ENCODE results near the gene ELL2.

Gene ELL2

DNA sequence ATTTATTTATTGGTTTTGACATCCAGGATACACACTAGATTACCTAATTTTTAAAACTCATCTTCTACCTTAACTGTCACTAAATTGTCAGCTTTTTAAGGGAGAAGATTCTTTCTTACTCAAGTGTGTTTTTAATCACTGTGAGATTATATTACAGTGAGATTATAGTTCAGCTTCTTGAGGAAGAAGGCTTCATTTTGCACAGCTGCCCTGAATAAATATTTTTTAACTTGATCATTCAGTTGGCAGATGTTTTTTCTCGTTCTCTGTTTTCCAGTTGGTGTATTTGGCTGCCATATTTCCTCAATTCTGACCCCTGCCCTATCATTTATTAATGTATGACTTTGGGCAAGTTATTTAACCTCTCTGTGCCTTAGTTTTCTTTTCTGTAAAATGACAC lies 15.0 kb upstream of the ELL2 start:
- DNase-seq: no peak

DNA sequence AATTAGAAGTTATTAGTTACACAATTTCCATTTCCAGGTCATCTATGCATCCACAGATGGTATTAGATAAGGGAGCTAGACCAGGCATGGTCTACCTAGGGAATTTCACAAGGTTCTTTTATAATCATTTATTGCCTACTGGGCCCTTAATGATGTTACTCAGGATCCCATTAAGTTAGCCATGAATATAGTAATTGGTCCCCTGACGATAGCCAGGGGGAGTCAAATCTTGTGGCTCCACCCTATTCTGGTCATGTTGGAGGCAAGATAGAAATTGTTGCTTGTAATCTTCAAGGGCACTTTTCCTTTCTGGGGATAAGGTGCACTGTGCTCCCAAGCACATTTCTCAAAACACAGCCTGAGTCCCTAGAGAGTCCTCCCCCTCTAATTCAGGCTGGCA lies 14.1 kb upstream of the ELL2 start:
- DNase-seq: no peak

DNA sequence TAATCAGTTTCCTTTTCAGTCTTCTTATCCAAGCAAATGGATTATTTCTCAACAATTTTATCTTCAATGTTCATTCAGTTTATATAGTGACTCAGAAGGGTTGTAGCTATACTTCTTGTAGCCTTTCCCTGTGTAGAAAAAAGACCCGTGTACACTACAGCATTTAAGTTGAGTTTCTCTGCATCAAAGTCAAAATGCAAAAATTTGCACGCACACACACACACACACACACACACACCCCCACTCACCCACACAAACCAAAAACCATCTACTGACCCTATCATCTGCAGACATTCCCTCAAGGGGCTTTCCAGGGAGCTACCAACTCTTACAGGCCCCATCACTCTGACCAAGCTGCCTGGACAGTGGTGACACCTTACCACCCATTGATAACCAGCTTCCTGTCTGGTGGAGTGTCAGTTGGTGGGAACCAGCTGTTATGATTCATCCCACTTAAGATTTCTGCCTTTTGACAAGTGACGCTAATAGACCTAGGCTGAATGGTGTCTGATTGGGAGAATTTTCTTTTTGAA lies 12.2 kb upstream of the ELL2 start:
- no peak for DNase-seq

DNA sequence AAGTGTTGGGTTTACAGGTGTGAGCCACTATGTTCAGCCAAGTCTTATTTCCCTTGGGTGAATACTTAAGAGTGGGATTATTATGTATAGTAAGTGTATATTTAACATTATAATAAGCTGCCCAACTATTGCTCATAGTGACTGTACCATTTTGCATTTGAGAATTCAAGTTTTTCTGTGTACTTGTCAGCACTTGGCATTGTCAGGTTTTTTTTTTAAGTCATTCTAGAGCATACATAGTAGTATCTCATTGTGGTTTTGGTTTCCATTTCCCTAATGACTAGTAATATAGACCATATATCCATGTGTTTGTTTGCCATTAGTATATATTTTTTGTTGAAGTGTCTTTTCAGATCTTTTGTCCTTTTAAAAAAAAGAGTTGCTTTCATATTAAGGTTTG lies 10.5 kb upstream of the ELL2 start:
- DNase-seq: no peak

DNA sequence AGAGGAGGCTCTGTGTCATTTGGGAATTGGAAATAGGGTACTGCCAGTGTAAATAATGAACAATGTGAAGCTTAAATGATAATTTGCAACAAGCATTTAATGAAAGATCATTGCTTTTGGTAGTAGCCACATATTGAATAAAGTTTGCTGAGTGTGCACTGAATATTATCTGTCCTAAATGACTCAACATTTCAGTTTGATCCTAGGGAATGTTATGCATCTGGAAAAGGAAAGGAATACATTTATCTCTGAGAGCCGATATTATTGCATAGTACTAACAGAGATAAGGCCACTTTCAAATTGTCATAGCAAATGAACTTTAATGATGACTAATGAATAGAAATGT lies 8.7 kb upstream of the ELL2 start:
- DNase-seq: no peak

DNA sequence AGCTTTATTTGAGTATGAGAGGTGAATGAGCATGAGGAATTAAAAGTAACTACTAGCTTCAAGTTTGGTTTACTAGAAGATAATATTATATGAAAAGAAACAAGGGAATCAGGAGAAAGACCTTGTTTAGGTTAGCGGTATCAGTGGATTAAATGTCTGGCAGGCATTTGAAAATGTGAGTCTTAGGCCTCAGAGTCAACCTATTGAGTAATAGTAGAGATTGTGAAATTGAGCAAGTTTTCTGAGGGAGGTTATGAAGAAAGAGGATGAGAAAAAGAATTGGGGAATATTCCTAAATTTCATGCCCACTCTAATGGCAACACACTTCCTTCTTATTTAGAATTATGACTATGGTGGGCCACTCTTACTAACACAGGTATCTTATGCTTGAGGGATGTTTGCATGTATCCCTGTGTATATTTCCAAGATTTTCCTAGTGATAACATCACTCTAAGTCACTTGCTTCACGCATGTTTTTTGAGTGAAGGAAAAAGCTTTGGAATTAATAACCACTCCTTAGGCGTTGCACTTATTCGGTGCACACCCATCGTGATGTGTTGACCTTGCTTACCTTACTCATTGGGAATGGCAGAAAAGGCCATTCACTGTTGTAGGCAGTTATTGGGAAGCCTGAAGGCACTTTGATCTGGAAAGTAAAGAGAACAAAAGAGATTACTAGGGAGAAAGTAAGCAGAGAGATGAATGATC lies 8.2 kb upstream of the ELL2 start:
- no peak for DNase-seq

DNA sequence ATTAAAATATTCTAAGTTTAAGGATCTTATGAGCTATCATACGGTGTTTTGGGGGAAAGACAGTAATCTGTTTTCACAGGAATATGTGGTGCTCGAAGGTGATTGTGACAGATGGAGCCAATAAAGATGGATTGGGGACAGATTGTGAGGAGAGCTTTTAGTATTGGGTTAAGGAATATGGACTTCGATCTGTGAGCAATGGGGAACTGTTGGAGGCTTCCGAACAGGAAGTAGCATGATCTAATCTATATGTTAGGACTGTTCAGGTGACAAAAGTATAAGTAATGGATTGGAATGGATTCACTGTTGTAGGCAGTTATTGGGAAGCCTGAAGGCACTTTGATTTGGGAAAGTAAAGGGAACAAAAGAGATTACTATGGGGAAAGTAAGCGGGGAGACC lies 7.4 kb upstream of the ELL2 start:
- no peak for DNase-seq

DNA sequence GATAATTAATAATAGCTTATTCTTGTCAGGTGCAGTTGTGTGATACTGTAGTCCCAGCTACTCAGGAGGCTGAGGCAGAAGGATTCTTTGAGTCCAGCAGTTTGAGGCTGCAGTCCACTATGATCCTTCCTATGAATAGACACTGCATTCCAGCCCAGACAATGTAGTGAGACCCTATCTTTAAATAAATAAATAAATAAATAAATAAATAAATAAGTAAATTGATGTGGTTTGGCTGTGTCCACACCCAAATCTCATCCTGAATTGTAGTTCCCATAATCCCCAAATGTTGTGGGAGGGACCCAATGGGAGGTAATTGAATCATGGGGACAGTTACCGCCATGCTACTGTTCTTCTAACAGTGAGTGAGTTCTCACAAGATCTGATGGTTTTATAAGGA lies 5.6 kb upstream of the ELL2 start:
- no peak for DNase-seq

DNA sequence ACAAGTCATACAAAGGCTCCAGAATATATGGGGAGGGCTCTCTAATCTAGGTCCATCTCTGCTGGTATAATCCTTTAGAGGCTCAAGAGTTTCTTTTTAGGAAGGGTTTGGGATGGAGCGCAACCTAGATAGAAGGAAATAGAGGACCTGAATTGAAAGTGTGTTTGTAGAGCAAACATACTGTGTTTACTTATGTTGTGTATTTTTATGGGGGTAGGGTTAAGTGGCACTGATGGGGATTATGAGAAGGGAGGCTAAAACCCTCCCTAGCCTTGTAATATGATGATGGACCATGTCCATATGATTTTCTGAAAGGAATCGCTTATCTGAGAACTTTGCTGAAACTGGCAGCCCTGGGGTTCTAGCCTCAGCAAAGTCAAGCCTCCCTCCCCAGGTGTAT lies 4.4 kb upstream of the ELL2 start:
- no peak for DNase-seq

DNA sequence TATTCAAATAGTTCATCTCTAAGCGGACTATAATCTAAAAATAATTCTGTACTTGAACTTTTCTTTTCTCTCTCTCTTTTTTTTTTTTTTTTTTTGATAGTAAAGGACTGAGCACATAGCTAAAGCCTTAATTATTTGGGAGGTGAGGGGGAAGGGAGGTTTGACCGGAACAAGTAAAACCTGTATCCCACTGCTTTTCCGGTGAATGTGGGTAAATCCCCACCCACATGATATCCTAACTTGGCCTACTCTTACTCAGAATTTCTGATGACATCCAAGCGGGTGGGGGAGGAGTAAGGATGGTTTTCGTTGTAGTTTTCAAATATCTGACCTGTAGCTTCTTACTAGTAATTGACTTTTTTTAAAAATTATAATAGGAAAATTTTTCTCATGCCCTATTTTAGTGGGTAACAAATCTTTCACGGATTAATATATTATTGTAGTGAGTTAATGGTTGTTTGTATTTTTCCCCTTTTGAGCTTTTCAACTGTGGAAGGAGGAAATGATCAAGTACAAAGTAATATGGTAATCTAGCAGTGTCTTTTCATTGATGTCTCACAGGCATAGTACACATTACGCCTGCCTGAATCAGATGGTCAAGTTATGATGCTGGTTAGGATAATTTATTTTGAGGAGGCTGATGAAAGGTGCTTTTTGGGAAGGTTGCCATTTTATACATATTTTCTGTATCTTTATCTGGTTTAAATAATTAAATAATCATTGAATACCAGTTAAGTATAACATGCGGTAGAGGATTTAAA lies 2.2 kb upstream of the ELL2 start:
- DNase-seq: no peak

DNA sequence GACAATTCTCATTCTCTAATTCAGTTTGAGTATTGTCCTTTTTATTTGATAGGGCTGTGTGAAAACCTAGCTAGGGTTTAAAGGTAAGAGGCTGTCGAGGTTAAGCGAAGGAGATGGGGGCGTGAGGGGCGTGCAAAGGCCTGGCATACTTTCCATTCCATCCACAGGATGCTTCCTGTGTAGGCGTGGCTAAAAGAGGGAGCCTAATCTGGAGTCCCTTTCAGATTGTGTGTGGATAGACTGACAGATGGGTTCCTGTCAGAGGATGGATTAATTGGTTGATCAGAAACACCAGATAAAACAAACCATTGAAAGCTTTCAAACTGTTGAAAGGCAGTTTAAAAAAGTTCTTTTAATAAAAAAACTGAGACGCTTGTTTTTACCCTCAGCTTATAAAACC lies 1.1 kb upstream of the ELL2 start:
- DNase-seq: no peak

DNA sequence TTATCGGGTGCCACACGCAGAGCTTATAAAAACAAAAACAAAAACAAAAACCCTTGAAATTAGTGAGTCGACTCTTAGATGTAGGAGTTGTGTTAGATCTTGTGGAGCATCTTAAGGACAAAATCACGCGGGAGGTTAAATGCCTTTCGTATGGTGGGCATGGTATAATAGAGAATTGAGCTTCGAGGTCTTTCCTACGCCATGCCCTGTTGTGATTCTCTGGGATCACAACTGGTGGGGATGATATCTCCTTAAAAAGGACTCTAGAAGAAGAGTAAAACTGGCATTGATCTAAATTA lies 773 bp upstream of the ELL2 start:
- no peak for DNase-seq

DNA sequence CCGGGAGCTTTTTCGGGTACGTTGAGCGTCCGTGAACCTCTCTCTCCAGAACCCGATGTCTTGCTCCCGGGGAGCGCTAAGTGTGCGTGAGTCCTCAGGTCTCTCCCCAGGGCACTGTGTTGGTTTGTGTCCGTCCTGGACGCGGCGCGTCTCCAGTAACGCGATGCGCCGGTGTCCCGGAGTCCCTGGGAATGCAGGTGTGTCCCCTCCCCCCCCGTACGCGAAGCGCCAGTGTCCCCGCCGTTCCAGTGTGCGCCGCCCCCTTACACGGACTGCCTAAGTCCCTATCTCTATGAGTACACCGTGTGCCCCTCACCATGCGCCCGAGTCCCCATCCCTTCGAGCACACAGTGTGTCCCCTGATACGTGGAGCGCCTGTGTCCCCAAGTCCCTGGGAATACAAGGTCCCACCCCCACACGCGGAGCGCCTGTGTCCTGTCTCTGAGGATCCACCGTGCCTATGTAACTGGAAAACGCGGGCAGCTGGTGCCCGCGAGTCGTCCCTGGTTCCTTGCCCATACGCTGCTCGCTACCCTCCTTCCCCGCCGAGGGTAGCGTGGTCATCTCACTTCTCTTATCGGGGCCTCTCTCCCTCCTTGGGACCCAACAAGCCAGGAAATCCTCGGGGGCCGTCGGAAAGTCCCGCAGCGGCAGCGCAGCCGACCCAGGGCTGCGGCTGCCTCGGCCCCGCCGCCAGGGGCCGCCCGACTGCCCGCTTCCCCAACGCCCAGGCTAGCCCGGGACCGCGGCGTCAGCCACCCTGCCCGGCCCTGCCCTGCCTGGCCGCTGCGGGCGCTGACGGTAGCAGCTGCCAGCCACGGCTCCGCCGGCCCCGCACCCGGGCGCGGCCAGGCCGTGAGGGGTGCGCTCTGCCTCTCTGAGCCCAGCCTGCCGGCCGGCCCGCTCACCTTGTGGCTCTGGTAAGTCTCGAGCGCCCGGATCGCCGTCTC lies 709 bp downstream of the ELL2 start:
- peak; percentile 20 for DNase-seq

DNA sequence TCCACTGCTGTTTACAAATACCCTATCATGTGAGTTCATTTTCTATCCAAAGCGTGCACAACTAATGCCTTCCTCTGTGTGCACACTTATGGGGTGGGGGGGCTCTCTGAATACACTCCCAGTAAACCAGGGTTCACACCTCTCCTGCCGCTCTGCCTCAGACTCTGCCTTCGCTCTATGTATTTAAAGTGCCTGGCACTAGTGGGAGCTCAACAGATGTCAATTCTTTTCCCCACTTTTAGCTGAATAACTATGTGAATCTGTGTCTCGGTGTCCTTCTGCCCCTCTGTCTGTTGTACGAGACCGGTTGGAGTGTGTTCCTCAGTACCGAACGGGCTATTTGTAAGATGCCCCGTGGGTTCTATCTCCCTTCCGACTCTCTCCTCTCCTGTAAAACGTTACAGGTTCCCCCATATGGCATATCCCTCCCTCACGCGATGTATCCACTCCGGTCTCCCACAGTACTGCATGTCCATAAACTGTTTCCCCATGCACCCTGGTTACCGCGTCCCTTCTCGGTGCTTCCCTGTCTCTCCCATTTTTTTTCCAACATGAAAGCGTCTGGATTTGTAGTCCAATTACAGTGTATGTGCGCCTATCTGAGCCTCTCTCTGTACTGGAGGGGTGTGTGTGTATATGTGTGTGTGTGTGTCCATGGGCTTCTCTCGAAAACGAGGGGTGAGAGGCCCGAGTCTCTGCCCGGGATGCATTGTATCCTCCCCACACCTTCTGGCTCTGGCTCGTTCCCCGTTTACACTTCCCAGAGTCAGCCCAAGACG lies 1.6 kb downstream of the ELL2 start:
- DNase-seq: no peak

DNA sequence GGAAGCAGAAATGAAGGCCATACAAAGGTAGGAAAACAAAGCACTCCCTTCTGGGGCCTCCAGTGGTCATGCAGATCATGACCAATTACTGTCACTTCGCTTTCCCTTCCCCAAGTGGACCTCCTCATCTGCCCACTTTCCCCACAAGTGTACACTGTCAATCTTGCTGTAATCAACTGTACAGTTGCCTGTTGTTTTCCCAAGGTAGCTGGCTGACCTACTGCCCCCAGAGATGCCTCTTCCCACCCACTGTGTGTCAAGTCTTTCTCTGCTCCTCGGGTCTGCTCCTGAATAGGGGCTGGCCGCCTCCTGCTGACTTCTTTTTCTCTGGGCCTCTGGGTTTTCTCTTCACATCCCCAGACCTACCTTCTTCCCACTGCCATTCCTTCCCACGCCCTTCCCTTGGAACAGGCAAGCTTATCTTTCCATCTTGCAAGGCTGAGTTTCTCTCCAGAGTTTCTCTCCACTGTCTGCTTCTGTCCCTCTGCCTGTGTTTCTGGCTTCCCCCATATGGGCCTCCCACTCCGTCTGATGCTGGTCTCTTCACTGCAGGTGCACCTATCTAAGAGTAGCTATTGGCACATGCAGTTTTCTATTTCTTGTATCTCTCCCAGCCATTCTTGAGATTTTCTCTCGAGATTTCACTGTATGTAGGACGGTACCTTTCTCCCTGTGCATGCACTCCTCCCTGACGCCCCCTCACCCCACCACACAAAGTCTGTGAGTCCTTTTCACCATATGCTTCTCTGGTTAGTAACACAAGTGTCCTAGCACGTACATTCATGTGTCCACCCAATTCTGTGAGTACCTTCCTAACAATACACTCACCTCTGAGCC lies 2.4 kb downstream of the ELL2 start:
- no peak for DNase-seq

DNA sequence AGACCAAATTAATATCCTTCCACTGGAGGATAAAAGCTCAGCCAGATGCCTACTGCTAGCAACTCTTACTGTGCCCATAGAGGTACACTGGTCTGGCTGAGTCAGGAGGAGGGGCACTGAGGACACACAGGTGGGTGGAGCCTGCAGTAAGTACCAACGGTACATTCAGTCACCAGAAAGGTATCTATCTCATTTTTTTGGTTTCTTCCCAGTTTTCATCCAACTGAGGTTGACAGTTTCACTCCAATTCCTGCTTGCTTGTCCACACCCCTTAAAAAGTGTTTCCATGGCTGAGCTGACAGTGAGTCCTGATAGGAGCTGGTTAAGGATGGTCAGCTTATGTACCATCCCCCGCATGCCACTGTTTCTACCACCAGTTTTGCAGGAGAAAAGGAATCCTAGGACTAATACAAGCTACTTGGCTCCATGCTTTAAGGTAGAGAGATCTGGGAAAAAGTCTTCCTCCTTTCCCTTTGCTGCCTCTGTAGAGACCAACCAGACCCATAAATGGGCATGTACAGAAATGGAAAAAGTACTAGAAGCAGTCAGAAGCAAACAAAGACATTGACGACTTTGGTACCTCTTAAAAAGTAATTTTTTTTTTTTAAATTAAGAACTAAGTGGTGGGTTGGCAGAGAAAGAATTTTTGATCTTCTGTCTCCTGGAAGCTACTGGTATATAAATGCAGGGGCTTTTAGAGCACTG lies 3.2 kb downstream of the ELL2 start:
- no peak for DNase-seq

DNA sequence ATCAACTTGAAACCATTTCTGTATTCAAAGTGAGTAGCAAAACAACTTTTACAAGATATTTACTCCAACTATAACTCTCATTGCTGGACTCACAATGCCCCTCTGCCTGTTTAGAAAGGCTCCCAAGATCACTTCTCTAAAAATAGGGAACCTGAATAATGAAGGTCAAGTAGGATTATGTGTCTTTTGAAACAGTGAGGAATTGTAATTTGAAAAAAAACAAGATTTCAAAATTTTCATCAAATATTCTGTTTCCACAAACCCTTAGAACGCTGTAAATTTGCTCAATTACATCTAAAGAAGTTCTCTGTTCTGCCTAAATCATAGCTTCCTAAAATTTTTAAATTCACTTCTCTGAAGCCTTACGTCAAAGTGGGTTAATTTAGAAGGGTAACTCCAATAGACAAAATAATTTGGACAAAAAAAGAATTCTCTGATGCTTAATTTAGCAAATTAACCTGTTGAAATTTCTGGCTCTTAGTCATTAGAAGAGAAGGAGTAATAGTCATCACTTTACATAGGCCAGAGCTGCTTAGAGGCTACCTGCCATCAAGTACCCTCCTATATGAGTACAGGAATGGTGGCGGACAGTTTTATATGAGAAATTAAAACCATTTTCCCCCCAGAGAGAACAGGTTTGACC lies 4.0 kb downstream of the ELL2 start:
- no peak for DNase-seq

DNA sequence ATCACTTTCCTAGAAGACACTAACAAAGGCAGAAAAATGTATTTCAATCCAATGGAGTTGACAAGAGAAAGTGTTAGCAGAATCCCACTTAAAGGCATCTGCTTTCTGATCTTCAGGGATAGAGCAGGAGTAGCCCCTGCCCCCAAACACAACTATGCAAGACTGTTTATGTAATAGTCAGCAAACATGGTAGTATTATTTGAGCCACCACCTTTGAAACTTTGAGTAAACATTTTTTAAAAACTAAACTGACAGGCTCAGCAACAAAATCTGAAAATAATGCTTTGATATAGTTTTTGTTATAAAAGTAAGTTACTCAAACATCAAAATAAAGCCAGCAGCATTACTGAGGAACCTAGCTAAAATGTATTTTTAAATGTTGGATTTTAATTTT lies 4.8 kb downstream of the ELL2 start:
- no peak for DNase-seq

DNA sequence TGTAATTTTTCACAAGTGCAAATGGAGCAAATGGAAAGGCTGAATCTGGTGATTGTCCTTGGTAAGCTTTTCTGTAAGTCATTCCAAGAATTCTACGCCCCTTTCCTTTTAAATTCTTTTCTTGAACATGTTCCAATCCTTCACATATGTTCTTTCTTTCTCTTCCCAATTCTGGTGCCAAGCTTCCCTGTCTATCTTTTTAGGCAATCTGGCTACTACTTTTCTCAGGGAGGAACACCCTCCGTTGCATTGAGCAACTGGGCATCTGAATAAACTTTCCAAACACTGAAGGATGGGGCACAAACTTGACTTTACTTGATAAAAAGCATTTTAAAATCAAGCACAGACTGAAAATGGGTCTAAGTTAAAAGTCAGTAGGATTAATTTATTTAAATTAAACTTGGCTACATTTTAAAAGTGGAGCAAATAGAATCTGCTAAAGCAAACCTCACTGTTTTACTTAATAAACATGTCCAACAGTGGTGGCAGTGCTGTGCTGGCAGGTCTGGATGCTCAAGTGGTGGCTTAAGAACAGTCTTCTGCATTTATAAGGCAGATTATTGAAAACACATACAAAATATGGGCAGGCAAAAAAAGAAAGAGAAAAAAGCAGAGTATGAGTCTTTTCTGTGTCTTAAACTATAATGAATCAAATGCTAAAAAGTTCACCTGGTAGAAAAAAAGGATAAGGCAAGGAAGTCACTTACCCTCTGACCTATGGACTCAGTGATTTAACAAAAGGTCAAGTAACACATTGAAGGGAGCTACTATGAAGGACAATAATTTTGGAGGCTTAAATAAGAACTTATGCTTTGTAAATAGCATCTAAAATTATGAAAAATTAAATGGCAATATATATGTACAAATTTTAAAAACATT lies 5.4 kb downstream of the ELL2 start:
- DNase-seq: no peak

DNA sequence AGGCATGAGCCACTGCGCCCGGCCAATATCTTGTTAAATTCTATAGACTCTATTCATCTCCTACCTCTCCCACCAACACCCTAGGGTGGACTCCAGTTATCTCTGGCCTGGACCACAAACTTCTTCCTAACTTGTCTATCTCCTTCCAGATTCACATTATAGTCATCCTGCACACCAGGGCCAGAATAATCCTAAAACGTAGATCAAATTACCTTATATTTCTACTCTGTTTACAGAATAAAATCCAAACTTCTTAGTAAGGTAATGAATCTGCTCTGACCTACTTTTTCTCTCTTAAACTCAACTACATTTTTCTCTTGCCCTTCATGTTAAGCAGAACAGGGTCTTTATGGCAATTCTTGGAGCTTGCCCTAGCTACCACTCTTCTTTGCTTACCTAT lies 6.9 kb downstream of the ELL2 start:
- no peak for DNase-seq

Data from NCI-H2171 (cell line).